GM19099 (cell line): Measurements from ENCODE around the gene MITF.

Experiments used
- POLR2A ChIP-seq: IDR thresholded peaks from 3 replicates; pipeline ENCODE4 v1.6.1; 2011; ENCODE audit warnings: low read depth; ENCODE audit not compliant: insufficient read length; ENCODE audit errors: extremely low read depth

The MITF gene

GRCh38 chr3:69880069-69880640 lies 140.9 kb downstream of the MITF start:
- no peak for TF ChIP-seq POLR2A

GRCh38 chr3:69881051-69881450 lies 141.8 kb downstream of the MITF start:
- no peak for TF ChIP-seq POLR2A

DNA sequence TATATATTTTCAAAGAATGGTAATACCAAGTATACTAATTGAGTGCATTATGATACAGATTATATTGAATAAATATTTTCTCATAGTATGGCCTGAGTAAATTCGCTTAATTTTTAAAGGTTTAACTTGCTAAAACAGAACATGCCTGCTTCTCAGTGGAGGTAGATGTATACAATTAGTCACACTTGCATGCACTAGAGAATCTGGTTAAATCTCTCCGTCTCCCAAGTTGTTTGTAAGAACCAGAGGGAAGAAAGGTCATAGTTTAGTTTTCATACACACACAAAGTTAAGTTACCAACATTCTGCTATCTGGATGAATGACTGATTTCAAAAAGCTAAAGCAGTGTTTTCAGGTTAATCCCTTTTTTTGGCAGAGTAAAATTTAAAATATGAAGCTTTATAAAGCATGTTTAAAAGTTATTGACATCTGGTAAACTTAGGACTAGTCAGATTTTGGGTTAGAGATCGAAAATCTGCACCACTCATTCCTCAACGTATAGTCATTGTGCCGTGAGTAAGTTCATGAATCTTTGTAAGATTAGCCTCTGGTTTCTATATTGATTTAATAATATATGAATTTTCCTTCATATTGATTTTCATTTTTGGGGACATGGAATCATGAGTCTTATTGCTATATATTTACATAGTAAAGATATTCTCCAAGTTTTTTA lies 142.6 kb downstream of the MITF start:
- no peak for TF ChIP-seq POLR2A

- no peak for TF ChIP-seq POLR2A
Observed at GRCh38 chr3:69882560-69882959, 143.3 kb downstream of the MITF start.

DNA sequence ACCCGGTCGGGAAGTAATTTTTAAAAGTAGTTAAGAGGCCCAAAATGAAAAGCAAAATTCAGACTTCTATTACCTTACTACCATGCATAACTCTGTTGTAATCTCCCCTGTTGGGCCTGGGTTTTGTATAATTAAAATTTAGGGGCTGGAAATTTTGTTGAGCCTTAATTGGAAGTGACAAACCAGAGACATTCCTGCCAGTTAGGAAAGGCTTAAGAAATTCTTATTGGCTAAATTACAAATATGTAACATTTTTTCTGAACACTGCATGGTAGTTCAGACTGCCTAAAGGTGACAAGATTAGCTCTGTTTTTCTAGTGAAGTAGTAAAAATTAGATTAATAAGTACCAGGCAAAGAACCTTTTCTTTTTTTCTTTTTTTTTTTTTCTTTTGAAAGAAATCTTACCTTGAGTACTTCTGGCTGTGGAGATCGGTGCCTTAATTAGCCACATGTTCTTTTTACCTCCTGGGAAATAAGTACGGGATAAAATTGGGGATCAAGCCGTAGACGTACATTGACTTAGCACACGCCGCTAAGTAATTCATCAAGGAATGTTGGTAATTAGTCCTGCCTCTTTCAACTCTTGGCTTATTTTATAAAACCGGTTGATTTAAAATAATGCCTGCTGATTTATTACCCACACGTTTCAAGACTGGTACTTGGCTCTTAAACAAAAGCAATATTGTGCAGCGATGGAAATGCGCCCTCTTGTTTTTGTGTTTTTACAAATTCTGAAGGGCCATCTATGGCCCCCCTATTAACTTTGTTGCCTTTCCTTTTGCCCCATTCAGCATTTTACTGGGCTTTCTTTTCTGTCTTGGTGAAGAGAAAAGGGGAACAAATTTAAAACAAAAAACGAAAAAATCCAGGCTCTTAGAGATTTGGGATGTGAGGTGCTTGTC lies 149.0 kb downstream of the MITF start:
- TF ChIP-seq POLR2A, result no peak

DNA sequence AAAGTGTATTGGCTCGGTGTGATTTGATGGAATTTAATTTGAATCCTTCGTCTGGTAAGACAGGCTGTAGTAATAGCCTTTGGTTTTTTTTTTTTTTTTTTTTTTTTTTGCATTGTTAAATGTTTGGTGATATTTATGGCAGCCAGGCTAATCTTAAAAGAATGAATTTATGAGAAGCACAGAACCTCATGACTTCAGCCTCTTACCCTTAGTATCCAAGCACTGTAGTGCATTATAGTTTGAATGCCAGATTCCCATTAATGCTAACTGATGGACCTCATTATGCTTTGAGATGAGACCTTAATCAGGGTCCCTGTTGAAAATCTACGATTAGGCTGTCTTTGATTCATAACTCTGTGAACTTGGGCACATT lies 149.7 kb downstream of the MITF start:
- TF ChIP-seq POLR2A, result no peak

DNA sequence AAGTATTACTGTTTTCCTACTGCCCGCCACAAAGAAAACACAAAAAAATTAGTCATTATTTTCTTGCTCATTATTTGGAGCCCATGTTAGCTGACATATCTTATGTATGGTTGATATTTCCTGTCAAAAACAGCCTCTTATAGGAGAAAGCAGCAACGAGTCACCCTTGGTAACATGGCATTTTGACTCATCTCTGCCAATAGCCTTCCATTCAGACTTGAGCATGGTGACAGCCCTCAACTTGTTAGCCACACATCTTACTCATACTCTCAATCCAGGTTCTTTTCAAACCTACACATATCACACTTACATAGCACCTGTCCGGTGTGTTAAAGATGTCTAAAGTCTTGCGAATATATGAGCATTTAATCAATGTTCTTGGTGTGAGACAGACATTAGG lies 150.8 kb downstream of the MITF start:
- no peak for TF ChIP-seq POLR2A

DNA sequence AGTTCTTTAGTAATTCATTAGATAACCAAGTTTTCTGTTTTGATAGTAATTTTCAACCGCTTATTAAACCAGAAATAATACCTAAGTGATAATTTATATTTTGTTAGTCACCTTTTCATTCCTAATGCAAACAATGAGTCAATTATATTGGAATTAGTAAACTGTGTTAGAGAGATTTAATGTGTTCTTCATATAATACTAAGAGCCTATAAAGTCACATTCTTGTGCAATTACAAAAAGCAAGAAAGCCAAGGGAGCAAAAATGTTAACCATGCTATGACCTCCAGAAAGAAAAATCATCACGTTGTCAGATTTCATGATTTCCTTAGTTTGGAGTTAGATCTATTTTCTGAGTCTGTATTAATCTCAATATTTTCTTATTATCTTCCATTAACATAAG lies 151.4 kb downstream of the MITF start:
- TF ChIP-seq POLR2A, result no peak

- TF ChIP-seq POLR2A, result no peak
Observed at GRCh38 chr3:69892706-69893105, 153.4 kb downstream of the MITF start.

GRCh38 chr3:69893274-69893673 lies 154.0 kb downstream of the MITF start:
- TF ChIP-seq POLR2A, result no peak

- TF ChIP-seq POLR2A, result no peak
Observed at GRCh38 chr3:69896095-69896494, 156.8 kb downstream of the MITF start.

DNA sequence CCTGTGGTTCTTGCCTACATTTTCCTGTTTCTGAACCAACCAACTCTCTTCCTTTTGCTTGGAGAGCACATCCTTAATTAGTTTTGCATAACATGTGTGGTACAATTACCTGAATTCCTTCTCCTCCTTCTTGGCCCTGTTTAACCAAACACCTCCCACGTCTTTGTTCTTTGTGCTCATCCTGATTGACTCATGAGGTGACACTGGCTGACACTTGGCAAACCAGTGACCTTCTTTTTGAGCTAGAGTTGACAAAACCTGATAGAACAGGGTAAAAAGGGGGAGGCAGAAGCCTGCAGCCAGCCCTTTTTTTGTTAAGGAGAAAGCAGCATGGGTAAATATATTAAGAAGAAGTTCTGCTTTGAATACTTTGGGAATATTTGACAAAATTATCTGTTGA lies 161.1 kb downstream of the MITF start:
- TF ChIP-seq POLR2A, result no peak

DNA sequence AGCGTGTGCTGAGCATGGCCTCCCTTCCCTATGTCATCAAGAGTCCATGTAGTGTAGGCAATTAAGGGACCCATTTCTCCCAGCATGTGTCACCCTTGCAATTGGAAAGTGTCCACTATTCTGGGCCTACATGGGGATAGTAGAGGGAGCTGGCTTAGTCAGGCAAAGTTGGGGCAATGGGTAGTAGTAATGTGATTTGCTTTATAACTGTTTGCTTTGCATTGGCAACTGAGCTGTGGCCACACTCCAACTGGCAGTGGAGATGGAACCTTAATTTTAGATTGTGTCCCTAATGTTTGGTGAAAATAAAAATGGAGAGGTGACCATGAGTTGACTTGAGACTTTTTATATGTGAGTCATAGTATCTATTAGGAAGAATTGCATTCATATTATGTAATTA lies 162.5 kb downstream of the MITF start:
- TF ChIP-seq POLR2A, result no peak

DNA sequence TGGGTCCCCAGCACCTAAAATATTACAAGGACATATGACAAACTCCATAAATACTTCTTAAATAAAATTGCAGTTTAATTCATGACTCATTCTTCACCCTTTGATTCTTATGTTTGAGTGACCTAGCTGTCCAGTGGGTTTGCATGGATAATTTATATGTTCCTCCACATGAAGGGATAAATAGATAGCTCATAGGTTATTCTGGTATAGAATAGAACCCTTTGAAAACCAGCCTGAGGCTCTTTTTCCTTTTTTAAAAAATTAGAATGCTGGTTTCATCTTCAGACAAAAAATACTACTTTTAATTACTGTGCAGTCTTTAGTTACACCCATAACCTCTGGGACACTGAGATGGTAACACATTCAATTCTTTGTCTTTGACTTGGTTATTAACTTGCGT lies 163.1 kb downstream of the MITF start:
- no peak for TF ChIP-seq POLR2A

DNA sequence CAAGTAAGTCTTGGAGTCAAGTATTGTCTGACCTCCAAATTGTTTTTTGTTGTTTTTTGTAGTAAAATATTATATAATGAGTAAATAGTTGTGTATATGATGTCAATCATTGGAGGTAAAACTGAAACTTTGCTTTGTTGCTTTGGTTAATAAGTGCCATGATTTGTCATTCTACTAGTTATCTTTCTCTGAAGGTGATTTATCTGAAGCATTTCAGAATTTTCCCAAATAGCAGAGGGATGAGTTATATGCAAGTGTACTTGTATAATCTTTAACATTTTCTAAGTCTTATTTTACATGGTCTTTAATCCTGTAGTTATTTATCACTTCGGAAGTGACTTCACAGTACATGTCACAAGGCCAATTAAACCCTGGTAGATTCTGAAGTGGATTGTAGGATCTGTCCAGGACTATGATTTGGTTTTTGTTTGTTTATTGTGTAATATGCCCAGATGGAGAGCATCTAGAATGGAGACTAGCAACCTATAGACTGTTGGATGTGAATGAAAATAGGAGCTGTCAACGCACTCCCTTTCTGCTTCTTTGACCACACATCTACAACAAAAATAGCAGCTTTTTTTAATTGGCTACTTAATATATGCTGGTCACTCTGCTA lies 167.2 kb downstream of the MITF start:
- no peak for TF ChIP-seq POLR2A

- TF ChIP-seq POLR2A, result no peak
Observed at GRCh38 chr3:69907554-69907953, 168.3 kb downstream of the MITF start.

DNA sequence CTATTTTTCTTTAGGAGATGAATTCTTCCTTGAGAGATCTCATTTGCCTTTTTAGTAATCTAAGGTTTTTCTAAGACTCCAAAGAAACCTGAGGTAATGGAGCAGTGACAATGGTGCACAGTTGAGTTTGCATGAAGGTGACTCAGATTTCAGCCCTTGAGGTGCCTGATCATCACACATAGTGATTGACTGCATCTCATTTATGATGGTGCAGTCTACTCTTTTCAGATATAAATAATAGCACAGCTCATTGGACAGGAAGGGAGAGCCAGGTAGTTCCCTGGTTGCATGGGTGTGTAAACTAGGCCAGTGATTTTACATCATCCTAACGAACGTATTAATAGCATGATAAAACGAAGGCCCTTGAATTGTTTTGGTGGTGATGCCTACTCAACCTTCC lies 174.2 kb downstream of the MITF start:
- no peak for TF ChIP-seq POLR2A
